ENCODE results near the gene IQCE.
A peak's percentile ranks its signal among the peaks of the same experiment; 100 is the strongest.

The IQCE gene

GRCh38 chr7:2523461-2523936, 35.3 kb upstream of the IQCE start:
- Histone ChIP-seq H3K4me3 (ENCODE audit: low read depth in 1 of 2, low read length in 1 of 2) (peak overlapping the region; percentile 67 to 70), H3K27ac (peak overlapping the region; percentile 35), H3K4me1 (ENCODE audit: control insufficient read depth in 1 of 2, insufficient read depth in 1 of 2, low read depth in 1 of 2, low read length in 1 of 2) (peaks cover 91 to 93% of the 10 kb centered on the region in 2 experiments), H3K9me3 (no peaks in the 10 kb centered on the region), H3K27me3 (peaks cover 51% of the 10 kb centered on the region), H3K36me3 (peaks cover 23% of the 10 kb centered on the region)
- TF ChIP-seq CTCF (IDR thresholded peaks at IDR 0.05) = no peak

GRCh38 chr7:2523941-2524807, 34.6 kb upstream of the IQCE start:
- H3K4me1 ChIP-seq (ENCODE audit: control insufficient read depth in 1 of 2, insufficient read depth in 1 of 2, low read depth in 1 of 2, low read length in 1 of 2) = peaks cover 92 to 93% of the 10 kb centered on the region in 2 experiments
- H3K27ac ChIP-seq = peak overlapping the region; percentile 35
- H3K36me3 ChIP-seq = peaks cover 23% of the 10 kb centered on the region
- no peaks in the 10 kb centered on the region for H3K9me3 ChIP-seq
- peaks cover 44% of the 10 kb centered on the region for H3K27me3 ChIP-seq
- H3K4me3 ChIP-seq (ENCODE audit: low read depth in 1 of 2, low read length in 1 of 2) = peak overlapping the region; percentile 67 to 70
- no peak for TF ChIP-seq CTCF (IDR thresholded peaks at IDR 0.05)

- no peak for TF ChIP-seq CTCF (IDR thresholded peaks at IDR 0.05)
- Histone ChIP-seq H3K27me3 (peaks cover 41% of the 10 kb centered on the region), H3K9me3 (no peaks in the 10 kb centered on the region), H3K4me1 (ENCODE audit: control insufficient read depth in 1 of 2, insufficient read depth in 1 of 2, low read depth in 1 of 2, low read length in 1 of 2) (peaks cover 99% of the 10 kb centered on the region in 2 experiments), H3K4me3 (ENCODE audit: low read depth in 1 of 2, low read length in 1 of 2) (peak overlapping the region in 1 of 2 experiments; percentile 33), H3K27ac (peak overlapping the region; percentile 98), H3K36me3 (peaks cover 23% of the 10 kb centered on the region)
Measured at GRCh38 chr7:2524808-2525657, 33.7 kb upstream of the IQCE start.

GRCh38 chr7:2525658-2526630, 32.8 kb upstream of the IQCE start:
- peak; percentile 71 for TF ChIP-seq CTCF (IDR thresholded peaks at IDR 0.05)
- Histone ChIP-seq H3K4me3 (ENCODE audit: low read depth in 1 of 2, low read length in 1 of 2) (peak overlapping the region; percentile 33 to 51), H3K36me3 (peaks cover 23% of the 10 kb centered on the region), H3K27ac (peak overlapping the region; percentile 98), H3K9me3 (no peaks in the 10 kb centered on the region), H3K4me1 (ENCODE audit: control insufficient read depth in 1 of 2, insufficient read depth in 1 of 2, low read depth in 1 of 2, low read length in 1 of 2) (peaks cover 99% of the 10 kb centered on the region in 2 experiments), H3K27me3 (peaks cover 32% of the 10 kb centered on the region)
